ENCODE results near the gene ESR1.
"Not testable (repeated sequence)": the region's sequence is repeated elsewhere in the genome, so short reads cannot be mapped to it uniquely, and the experiment has no call there.

The ESR1 gene

DNA sequence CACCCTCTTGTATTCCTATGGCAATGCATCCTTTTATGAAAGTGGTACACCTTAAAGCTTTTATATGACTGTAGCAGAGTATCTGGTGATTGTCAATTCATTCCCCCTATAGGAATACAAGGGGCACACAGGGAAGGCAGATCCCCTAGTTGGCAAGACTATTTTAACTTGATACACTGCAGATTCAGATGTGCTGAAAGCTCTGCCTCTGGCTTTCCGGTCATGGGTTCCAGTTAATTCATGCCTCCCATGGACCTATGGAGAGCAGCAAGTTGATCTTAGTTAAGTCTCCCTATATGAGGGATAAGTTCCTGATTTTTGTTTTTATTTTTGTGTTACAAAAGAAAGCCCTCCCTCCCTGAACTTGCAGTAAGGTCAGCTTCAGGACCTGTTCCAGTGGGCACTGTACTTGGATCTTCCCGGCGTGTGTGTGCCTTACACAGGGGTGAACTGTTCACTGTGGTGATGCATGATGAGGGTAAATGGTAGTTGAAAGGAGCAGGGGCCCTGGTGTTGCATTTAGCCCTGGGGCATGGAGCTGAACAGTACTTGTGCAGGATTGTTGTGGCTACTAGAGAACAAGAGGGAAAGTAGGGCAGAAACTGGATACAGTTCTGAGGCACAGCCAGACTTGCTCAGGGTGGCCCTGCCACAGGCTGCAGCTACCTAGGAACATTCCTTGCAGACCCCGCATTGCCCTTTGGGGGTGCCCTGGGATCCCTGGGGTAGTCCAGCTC is 292.1 kb downstream of the ESR1 start:
- no peak for DNase-seq

DNA sequence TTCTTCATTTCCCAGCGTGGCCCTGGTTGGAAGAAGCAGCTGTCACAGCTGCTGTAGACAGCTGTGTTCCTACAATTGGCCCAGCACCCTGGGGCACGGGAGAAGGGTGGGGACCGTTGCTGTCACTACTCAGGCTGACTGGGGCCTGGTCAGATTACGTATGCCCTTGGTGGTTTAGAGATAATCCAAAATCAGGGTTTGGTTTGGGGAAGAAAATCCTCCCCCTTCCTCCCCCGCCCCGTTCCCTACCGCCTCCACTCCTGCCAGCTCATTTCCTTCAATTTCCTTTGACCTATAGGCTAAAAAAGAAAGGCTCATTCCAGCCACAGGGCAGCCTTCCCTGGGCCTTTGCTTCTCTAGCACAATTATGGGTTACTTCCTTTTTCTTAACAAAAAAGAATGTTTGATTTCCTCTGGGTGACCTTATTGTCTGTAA is 292.7 kb downstream of the ESR1 start:
- peak; percentile 63 to 64 for DNase-seq

DNA sequence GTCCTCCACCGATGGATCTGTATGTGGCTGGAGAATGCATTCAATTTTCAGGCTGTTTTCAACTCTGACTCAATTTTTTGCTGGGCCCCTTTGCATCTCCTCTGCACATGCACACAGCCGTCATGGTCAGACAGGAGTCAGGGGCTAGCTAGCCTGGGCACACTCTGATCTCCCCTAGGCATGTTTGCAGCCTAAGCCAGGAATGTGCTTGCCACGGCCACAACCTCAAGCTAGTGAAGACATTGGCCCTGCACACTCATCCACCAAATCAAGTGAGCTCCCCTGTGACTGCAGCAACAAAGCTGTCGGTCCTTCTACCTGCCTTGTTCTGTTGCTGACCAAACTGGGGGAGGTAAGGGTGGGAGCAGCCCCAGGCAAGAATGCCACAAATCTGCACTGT is 300.5 kb downstream of the ESR1 start:
- DNase-seq = no peak

DNA sequence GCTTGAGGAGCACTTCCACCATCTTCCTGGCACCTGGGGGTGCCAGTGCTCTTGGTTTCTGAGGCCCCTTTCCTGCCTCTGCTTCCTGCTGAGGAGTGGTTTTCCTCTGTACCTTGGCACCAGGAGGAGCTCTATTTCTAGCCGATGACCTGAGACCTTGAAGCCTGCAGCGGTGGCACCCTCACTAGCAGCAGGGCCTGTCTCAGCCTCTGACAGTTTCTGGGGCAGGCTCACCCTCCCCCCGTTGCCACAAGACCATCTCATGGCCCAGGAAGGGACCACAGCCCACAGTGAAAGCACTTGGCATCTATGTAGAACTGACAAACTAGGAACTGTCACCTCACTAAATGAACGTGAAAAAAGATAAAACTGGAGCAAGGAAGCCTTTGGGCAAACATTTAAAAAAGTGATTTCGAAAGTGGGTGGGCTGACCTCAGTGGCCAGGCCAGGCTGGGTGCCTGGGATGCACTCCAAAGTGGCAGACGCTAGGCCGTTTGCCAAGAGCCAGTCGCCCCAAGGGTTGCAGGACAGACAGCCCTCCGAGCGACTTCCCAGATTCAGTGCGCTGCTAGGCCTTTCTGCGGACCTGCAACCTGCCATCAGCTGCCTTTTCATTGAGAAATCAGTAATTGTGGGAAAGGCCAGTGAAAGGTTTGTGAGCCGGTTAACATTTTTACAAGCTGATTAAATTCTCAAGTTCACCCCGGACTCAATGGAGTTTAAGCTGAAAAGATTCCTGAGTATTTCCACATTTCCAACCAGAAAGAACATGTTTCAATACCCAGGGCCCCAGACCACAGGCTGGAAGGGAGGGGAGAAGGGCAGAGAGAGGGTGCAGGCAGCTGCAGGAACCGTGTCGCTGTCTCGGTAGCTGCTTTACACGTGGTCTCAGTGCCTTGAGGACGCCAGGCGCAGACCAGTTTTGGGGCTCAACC is 303.7 kb downstream of the ESR1 start:
- DNase-seq = peak in 1 of 2 experiments; percentile 3

DNA sequence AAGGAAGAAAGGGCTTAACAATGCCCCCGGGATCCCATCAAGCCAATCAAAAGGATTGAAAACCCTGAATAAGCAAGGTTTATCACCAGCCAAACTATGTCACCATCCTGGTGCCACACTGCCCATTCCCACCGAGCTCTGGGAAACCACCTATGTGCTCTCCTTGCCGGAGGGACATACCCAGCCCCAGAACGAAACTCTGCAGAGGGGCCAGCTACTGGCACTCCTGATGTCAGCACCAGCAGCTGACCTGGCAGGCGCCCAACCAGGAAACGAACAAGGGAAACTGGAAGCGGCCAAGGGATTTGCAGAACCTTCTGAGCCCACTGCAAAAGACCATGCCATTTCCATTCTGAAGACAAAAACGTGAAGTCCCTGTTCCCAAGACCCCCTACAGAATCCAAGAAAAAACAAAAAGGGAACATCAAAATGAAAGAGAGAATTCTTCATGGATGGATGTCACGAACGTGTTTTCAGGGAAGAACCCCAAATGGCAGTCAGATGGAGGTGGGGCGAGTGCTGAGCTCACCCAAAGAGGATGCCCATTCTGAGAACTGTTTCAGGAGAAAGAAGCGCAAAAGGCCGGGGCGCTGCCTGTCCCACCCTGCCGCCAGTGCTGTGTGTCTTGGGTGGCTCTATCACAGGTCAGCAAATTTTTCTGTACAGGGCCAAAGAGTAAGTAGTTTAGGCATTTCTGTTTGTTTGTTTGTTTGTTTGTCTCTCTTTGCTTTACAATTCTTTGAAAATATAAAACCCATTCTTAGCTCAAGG is 305.2 kb downstream of the ESR1 start:
- DNase-seq = no peak

DNA sequence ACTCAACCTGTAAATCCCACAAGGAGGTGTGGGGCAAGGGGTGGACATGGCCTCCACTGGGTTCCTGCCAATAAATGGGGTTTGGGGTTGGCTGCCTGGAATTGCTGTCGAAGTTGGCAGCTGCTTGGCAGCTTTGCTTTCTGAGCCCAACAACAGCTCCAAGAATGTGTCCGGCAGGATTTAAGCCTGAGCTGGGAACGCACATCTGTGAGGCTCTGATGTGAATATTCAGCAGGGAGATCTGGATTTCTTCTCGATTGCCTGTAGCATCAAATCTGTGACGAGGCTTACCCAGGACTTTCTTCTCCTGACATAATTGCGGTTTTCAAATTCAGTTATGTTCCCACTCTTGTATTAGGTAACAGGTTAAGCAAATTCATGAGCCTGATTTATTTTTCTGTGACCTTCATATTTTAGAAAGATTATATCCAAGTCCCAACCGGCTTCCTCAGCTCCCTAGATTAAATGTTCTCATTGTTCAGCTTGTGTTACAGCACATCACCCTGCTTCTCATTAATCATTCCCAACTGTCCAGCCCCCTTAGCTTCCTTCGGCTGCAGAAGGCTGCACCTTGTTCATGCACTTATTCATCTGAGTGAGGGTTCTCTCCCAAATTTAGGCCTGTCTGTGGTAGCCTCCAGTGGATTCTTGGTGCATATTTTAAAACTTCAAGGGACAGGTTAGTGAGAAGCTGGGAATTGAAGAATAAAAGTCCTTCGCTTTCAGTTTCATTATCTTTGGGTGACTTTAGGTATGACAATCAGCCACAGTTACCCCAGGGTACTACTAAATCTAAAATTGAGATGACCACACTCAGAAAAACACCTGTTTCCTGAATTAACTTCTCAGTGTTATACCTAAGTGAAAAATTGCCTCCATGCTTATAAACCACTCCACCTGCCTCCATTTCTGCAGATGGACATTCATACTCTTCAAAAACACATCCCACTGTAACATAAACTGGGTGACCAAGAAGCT is 310.0 kb downstream of the ESR1 start:
- DNase-seq = no peak

DNA sequence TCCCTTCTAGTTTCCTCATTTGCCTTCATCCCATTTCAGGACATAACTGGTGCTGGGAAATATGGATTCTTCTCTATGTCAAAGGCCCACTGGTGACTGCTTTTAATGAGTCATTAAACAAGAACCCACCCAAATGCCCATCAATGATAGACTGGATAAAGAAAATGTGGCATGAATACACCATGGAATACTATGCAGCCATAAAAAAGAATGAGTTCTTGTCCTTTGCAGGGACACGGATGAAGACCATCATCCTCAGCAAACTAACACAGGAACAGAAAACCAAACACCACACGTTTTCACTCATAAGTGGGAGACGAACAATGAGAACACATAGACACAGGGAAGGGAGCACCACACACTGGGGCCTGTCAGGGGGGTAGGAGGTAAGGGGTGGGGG is 310.7 kb downstream of the ESR1 start:
- no peak for DNase-seq

DNA sequence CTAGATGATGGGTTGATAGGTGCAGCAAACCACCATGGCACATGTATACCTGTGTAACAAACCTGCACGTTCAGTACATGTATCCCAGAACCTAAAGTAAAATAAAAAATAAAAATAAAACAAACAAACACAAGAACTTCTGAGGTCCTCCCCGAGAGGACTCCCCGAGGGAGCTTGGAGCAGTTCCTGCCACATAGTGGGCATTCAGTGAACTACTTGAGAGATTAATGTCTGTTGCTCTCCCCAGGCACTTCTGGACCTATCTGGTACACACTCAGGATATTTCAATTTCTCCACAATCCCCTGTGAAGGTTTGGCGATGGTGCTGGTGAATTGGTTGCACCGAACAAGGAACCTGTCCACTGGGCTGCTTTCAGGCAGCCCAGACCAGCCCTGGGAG is 311.2 kb downstream of the ESR1 start:
- DNase-seq = peak; percentile 3 to 23

DNA sequence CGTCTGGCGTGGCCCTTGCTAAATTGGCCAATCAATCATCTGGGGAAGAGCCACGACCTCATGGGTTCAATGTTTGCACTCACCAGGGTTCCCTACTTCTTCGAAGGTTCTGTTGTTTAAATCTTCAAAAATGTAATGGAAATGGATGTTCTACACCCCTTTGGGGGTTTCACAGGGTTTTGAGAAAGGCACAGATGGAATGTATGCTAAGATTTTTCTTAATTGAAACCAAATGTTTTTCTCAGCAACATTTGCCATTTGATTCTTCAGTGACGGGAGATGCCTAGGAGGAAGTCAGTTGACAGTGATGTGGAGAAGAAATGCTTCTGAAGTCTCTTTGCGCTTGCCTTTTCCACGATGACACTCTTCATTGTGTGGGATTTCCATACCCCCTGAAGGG is 312.3 kb downstream of the ESR1 start:
- DNase-seq = no peak

DNA sequence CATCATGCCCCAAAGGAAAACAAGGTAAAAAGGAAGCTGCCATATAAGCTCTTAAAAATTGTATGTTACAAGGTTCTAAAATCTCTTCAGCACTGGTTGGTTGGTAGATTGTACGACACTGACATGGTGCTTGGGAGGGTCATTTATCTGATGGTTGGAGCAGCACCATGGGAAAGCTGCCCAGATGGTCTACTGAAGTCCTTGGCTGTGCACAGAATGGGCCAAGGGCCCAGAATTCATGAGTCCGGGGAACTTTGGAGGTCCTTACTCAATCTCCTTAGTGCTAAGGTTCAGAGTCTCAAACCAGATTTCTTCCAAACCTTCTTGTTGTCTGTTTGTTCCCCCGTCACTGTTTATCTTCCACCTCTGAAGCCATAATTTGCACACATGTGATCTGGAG is 314.4 kb downstream of the ESR1 start:
- DNase-seq = no peak

DNA sequence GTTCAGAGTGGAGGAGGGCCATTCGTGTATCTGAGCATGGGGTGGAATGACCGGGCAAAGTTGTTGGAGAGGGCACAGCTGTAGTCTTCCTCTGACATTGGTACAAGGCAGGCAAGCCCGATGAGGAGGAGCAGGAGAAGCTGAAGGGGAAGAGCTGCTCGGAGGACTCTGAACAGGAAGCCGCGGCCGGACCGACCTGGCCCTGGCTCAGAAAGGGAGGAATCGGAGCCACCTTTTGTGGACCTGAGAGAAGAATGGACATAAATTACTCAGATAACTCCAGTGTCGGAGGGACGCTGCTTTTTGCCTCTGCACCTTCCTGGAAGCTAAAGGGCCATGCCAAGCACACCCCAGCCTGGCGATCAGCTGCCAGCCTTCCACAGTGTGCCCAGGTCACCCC is 315.0 kb downstream of the ESR1 start:
- DNase-seq = no peak

DNA sequence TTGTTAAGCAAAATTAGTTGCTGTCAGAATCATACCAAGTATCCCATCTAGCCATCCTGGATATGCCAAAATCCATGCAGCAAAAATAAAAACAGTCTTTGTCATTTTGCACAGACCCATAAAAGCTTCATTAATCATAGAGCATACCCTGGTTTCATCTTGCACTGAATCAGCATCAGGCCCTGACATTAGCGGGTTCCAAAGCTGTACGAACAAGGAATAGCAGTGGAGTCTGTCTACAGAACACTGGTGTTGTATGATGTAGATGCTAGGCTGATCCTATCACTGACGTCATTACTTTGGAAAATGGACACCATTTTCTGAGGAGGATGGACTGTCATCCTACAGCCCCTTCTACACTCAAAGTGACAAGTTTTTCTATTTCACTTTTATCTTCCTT is 315.6 kb downstream of the ESR1 start:
- no peak for DNase-seq

DNA sequence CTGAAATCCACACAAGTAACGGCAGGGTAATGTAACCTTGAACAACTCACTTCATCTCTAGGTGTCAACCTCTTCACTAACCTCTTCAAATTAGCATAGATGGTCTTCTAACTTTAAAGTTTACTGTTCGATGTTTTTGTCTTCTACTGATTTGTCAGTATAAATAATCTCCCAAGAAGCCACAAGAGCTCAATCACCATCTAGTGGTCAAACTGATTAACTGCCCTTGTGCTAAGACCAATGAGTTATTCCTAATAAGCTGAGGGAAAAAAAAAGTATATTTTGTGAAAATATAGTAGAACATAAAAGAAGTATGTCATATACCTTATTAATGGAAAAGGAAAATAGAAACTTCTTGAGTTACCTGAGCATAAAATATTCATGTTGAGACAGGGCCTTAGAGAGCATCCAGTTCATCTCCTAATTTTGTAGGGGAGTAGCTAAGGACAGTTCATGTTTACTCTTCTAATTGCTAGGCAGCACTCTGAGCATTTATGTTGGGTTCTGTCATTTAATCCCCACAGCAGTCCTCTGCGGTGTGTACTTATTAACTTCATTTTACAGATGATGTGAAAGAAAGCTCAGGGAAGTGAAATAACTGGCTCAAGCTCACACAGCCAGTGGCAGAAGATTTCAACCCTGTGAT is 317.1 kb downstream of the ESR1 start:
- peak; percentile 70 to 73 for DNase-seq

DNA sequence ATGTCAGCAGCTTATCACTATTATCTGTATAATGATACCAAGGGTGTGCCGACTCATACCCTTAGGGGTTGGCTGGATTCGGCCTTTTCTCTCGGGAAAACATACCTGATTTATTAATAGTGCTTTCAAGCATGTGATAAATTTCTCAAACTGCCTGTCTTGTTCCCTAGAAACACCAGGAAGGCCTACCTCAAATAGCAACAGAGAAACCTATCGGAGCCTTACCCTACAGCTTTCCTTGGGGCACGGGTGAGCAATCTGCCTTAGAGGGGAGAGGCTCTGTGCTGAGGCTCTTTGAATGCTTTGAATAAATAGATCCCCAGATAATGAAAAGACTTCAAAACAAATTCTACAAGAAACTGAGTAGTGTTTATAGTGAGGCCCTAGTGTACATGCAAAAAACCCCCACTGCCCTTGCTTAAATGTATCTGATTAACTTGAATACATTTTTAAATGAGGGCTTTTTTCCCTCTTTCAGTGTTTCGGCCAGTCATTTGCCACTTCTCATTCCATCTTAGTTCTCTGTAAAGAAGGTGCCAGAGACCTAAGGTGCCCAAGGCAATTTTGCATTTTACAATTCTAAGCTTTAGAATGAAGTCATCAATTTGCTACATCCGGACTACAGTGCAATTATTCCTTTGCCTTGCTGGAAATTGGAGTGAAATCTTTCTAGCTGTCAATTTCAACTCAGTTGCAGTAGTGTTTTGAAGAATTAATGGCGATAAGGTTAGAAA is 320.1 kb downstream of the ESR1 start:
- no peak for DNase-seq

DNA sequence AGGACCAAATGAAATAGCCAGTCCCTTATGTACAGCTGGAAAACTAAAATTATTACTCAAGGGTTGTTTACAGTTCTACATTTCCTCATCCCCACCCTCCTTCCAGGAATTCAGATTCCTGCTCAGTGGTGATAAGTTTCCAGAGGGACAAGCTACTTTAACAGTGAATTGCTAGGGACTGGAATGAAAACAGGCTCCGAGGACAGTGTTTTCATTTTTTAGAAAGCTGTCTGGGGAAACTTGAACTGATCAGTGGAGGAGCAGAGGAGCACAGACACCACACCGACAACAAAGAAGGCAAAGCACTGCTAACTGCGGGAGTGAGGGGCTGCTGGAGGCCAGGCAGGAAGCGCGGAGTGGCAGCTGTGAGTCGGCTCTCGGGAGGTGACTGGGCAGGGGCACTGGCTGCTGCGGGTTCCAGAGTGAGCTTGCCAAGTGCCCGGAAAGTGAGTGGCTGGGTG is 322.2 kb downstream of the ESR1 start:
- no peak for DNase-seq

DNA sequence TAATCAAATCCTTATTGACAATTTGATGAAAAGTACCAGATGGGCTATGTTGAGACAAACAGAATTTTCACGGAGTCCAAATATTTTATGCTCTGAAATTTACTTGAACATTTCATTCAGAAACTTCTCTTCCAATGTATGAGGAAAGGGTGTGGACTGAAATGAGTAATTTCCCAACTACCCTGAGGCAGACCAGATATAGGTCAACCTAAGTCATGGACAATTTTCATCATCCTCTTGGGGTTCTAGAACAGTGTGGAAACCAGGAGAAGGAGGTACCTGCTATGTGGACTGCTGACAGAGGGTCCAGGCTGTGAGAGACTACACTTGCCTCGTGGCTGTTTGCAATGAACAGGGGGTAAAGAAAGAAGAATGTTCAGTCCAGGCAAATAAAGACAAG is 323.0 kb downstream of the ESR1 start:
- no peak for DNase-seq

DNA sequence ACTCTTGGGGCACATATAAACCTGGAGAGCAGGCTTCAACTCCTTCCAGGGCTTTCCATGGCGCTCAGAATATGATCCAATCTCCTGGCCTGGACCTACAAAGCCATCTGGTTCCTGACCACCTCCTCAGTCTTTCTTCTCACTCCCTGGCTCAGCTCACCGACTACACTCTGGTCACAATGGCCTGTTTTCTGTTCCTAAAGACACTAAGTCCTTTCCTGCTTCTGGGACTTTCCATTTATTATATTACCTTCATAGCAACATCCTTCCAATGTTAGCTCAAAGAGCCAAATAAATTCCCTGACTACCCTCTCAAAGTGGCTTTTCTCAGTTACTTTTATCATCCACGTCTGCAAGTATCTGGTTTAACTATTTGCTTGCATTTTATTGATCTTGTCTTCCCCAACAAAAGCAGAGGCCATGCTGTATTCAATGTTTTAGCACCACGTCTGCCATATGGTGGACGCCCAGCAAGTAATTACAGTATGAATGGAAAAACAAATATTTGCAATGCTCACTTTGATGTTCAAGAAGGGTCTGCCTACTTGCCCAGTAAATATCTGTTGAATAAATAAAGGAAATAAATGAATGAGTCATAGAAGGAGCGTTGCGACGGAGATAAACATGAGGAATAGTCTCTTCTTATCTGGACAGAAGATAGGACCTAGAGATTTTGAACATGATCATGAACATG is 328.4 kb downstream of the ESR1 start:
- no peak for DNase-seq

DNA sequence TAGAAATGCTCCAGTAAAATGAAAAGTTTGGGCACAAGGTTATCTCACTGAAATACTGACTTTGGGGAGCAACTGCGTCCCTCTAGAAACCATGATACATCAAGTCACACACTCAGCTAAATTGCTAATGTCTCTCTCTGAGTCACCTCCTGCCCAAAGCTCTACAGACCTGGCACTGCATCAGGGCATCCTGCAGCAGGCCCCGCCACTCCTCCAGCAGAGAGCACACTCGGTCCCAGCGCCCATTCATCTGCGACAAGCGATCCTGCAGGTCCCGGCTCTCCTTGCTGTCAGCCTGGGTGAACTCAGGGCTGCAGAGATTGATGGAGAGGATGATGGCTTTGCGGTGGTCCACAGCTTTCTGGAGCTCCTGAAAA is 329.0 kb downstream of the ESR1 start:
- no peak for DNase-seq

DNA sequence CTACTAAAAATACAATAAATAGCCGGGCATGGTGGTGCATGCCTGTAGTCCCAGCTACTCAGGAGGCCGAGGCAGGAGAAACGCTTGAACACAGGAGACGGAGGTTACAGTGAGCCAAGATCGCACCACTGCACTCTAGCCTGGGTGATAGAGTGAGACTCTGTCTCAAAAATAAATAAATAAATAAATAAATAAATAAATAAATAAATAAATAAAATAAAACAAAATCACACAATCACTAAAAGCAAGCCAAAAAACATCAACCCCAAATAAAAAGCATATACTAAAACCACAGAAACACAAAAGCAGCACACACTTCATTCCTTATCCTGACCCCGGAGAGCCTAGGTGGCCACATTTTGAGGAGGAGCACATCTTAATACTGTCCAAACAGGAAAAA is 330.9 kb downstream of the ESR1 start:
- DNase-seq = not testable (repeated sequence)

DNA sequence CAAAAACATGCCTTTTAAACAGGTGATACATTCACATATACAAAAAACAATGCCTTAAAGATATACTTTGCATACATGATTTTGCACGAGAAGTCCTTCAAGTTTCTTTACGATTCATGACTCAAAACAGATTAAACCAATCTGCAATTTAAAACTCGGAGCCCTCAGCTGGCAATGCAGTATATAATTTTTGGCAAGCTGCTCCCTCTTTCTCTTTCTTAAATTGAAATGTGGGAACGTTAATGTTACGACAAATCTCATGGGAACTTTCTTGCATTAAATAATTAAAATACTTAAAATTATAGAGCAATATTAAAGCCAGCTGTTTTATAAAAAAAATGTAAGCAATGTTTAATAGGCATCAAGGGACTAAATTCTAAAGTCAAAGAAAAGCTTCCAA is 334.6 kb downstream of the ESR1 start:
- DNase-seq = no peak

All from Kasumi-1 (cell line).